SK-N-SH (cell line): ENCODE results near the gene SPINT1.

Experiments used
- CTCF ChIP-seq: fragments of 200-600 bp; sonication (generic); IDR thresholded peaks from 2 replicates; pipeline ENCODE4 v1.6.1; 2017; ENCODE audit warnings: antibody characterized with exemption, mild to moderate bottlenecking, moderate library complexity
- JUND ChIP-seq: IDR thresholded peaks from 2 replicates; pipeline ENCODE4 v1.4.0; 2012
- NFIC ChIP-seq: IDR thresholded peaks from 2 replicates; pipeline ENCODE4 v1.4.0; 2012; ENCODE audit warnings: borderline replicate concordance

DNA sequence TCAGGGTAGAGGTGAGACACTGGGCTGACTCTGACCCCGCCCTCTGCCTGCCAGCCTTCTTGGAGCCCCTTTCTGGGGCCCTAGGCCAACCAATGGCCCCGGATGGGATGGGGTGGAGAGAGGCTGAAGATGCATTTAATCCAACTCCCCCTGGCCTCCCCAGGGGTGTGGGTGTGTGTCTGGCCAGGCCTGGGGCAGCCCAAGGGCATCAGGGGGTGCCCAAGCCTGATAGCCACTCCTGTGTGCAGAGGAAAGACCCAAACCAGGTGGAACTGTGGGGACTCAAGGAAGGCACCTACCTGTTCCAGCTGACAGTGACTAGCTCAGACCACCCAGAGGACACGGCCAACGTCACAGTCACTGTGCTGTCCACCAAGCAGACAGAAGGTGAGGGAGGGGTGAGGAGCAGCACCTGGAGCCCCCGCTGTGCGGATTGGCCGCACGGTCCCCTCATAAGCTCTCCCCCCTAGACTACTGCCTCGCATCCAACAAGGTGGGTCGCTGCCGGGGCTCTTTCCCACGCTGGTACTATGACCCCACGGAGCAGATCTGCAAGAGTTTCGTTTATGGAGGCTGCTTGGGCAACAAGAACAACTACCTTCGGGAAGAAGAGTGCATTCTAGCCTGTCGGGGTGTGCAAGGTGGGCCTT lies 9.5 kb downstream of the SPINT1 start:
- TF ChIP-seq NFIC (no peak), CTCF (no peak), JUND (no peak)
